Suprapubic skin (tissue), 4 donors: ENCODE data around the gene CTBP2. TPM values are rescaled to one million over a fixed set of nuclear protein-coding genes. Genes with fewer than 3 reads are reported as not detected.

Experiments used
- DNase-seq, 2 donors: peaks; one replicate each; pipeline ENCODE4 v3.0.0-alpha.2; 2019; ENCODE audit warnings: low spot score in 2 of 2
- H3K27ac ChIP-seq: fragments of 200-600 bp; sonication (generic); one replicate; pipeline ENCODE4 v1.5.1; 2019
- H3K27me3 ChIP-seq: fragments of 200-600 bp; sonication (generic); one replicate; pipeline ENCODE4 v1.5.1; 2019
- H3K36me3 ChIP-seq: fragments of 200-600 bp; sonication (generic); one replicate; pipeline ENCODE4 v1.5.1; 2019
- H3K4me1 ChIP-seq: fragments of 200-600 bp; sonication (generic); one replicate; pipeline ENCODE4 v1.5.1; 2019
- H3K4me3 ChIP-seq: fragments of 200-600 bp; sonication (generic); one replicate; pipeline ENCODE4 v1.5.1; 2019; ENCODE audit warnings: mild to moderate bottlenecking
- H3K9me3 ChIP-seq: fragments of 200-600 bp; sonication (generic); one replicate; pipeline ENCODE4 v1.5.1; 2019
- EP300 ChIP-seq: sonication (generic); formaldehyde crosslinking; IDR thresholded peaks from one replicate; pipeline ENCODE4 v1.6.1; 2017; ENCODE audit warnings: antibody characterized with exemption
- POLR2A ChIP-seq, 2 donors: fragments of 450-650 bp; IDR thresholded peaks; one replicate each; pipeline ENCODE4 v1.6.1; 2017; ENCODE audit warnings: antibody characterized with exemption in 2 of 2, mild to moderate bottlenecking in 2 of 2, moderate library complexity in 2 of 2
- POLR2AphosphoS5 ChIP-seq, 3 donors: sonication (generic); formaldehyde crosslinking; IDR thresholded peaks; one replicate each; pipeline ENCODE4 v1.6.1; 2017; ENCODE audit warnings: antibody characterized with exemption in 3 of 3
- WGBS: methylation state at CpG from one replicate; pipeline ENCODE4 v1.1.5; 2018; 5-methylcytosine and 5-hydroxymethylcytosine counted together
- total RNA-seq, 4 donors: library from RNA; depleted of rRNA; stranded (reverse); fragments of >200 nt; gene quantifications; one replicate each; pipeline ENCODE4 v1.1.0, GENCODE V29; 2016
- TF ChIP-seq, protein P1 (sequence below), 2 donors: fragments of 200-600 bp in 1 of 2; fragments of 450-650 bp in 1 of 2; sonication (generic) in 1 of 2; IDR thresholded peaks; one replicate each; pipeline ENCODE4 v1.5.1; 2016 to 2019; ENCODE audit warnings: antibody characterized with exemption in 2 of 2, mild to moderate bottlenecking in 1 of 2, moderate library complexity in 1 of 2

CTBP2 gene
- total RNA-seq, 4 donors from 2014 or later = 19.7 to 45.7 (median 29.4) TPM

DNA sequence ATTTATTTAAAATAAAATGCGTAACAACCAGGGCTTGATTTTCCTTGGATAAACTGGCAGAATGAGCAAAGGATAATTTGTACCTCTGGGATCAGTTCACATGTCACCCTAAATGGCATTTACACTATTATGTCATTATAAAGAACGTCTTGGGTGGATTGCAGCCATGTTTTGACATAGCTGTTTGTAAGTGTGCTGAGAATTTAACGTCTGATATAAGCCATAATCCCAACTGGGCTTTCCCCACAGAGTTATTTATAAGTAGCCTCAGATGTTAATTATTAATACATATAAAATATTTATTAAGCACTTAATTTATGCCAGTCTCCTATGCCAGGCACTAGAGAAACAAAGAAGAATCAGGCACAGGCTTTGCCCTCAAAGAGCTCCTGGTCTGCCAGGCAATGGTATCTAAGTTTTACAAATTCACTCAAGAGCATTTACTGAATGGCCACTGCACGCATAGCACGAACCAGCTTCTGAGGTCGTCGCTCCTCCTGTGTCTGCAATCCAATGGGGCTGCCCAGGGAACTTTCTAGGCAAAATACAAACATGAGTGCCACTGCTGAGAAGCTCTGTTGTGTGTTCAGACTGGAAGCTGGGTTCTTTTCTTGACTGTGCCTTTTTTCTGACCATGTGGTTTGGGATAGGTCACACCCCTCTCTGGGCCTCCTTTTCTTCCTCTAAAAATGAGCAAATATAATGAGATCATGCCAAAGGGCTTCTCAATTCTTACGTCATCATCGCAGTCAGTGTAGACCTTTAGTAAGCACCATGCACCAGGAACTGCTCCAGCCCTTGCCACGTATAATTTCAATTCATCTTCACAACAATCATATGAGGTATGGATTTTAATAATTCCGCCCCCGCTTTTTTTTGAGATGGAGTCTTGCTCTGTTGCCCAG lies 11.3 kb upstream of the CTBP2 start:
- WGBS = 83% methylated on average over 12 of the region's 12 CpGs
- TF ChIP-seq POLR2AphosphoS5 (IDR thresholded peaks at IDR 0.05) (no peak), POLR2A (IDR thresholded peaks at IDR 0.05) (no peak), EP300 (no peak)
- TF ChIP-seq, protein P1, sequence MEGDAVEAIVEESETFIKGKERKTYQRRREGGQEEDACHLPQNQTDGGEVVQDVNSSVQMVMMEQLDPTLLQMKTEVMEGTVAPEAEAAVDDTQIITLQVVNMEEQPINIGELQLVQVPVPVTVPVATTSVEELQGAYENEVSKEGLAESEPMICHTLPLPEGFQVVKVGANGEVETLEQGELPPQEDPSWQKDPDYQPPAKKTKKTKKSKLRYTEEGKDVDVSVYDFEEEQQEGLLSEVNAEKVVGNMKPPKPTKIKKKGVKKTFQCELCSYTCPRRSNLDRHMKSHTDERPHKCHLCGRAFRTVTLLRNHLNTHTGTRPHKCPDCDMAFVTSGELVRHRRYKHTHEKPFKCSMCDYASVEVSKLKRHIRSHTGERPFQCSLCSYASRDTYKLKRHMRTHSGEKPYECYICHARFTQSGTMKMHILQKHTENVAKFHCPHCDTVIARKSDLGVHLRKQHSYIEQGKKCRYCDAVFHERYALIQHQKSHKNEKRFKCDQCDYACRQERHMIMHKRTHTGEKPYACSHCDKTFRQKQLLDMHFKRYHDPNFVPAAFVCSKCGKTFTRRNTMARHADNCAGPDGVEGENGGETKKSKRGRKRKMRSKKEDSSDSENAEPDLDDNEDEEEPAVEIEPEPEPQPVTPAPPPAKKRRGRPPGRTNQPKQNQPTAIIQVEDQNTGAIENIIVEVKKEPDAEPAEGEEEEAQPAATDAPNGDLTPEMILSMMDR (IDR thresholded peaks at IDR 0.05) = no peak
- H3K4me3 ChIP-seq = no peak overlapping the region
- H3K4me1 ChIP-seq = no peaks in the 10 kb centered on the region
- H3K9me3 ChIP-seq = no peaks in the 10 kb centered on the region
- peaks cover 12% of the 10 kb centered on the region for H3K27me3 ChIP-seq
- H3K36me3 ChIP-seq = no peaks in the 10 kb centered on the region
- no peak overlapping the region for H3K27ac ChIP-seq
- no peak for DNase-seq

DNA sequence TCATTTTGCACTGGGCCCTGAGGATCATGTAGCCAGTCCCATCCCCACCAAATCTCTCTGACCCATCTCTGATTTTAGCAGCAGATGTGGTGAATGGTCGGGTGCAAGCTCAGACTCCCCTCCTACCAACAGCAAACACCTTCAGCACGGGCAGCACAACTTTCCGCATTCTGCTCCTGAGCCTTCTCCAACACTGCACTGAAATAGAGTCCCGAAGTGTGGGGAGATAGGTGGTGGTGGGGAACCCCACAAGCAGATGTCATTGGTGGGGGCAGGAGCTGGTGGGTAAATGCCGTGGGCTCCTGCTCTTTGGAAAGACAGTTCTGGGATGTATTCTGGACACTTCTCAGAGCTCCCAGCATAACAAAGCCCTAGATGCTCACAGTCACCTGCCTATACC lies 9.6 kb upstream of the CTBP2 start:
- WGBS = 94% methylated on average over 5 of the region's 5 CpGs
- no peaks in the 10 kb centered on the region for H3K9me3 ChIP-seq

DNA sequence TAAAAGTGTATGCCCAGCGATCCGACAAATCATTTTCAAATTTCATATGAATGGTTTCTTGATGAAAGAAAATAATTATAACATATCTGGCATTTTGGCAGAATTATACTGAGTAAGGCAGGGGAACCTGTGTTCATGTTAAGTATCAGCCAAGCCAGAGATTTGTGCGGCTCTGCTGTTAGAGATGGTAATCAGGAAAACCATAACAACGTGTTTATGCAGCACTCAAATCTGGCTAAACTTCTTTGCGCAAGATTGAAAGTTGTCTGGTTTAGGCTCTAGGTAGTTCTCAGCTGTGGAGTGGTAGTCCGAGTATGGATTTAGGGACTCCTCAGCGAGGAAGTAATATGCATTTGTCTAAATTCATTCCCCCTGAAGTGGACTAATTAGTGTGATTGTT lies 8.9 kb upstream of the CTBP2 start:
- Histone ChIP-seq H3K36me3 (no peaks in the 10 kb centered on the region), H3K4me3 (no peak overlapping the region), H3K27ac (no peak overlapping the region), H3K4me1 (no peaks in the 10 kb centered on the region), H3K27me3 (peaks cover 3% of the 10 kb centered on the region), H3K9me3 (no peaks in the 10 kb centered on the region)
- 65% methylated on average over 7 of the region's 7 CpGs for WGBS
- TF ChIP-seq POLR2AphosphoS5 (IDR thresholded peaks at IDR 0.05) = no peak
- TF ChIP-seq, protein P1 (IDR thresholded peaks at IDR 0.05) = no peak
- no peak for TF ChIP-seq EP300
- TF ChIP-seq POLR2A (IDR thresholded peaks at IDR 0.05) = no peak
- peak in 1 of 2 donors; percentile 18 for DNase-seq

More for the DNA sequence above, 9.6 kb upstream of the CTBP2 start:
- Histone ChIP-seq H3K36me3 (no peaks in the 10 kb centered on the region), H3K4me1 (no peaks in the 10 kb centered on the region), H3K4me3 (no peak overlapping the region), H3K27me3 (peaks cover 9% of the 10 kb centered on the region), H3K27ac (no peak overlapping the region)
- TF ChIP-seq POLR2AphosphoS5 (IDR thresholded peaks at IDR 0.05) = no peak
- TF ChIP-seq, protein P1 (IDR thresholded peaks at IDR 0.05) = no peak
- TF ChIP-seq POLR2A (IDR thresholded peaks at IDR 0.05) = no peak
- no peak for TF ChIP-seq EP300
- DNase-seq = peak in 1 of 2 donors; percentile 32

DNA sequence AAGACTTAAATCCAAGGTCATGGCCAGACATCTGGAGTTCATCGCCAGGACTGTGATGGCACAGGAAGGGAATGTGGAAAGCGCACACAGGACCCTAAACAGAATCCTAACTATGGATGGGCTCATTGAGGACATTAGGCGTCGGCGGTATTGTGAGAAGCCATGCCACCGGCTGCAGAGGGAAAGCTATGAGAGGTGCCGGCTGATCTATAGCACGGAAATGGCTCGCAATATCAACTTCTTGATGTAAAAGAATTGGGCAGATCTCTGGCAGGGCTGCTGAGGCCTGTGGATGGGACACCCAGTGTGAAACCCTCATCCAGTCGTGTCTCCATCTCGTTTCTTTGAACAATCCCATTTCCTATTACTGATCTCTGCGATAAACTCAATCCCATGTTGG lies 6.3 kb upstream of the CTBP2 start:
- peaks cover 9% of the 10 kb centered on the region for H3K4me1 ChIP-seq
- TF ChIP-seq POLR2AphosphoS5 (IDR thresholded peaks at IDR 0.05) = no peak
- no peak for TF ChIP-seq EP300
- TF ChIP-seq, protein P1 (IDR thresholded peaks at IDR 0.05) = no peak
- no peak for TF ChIP-seq POLR2A (IDR thresholded peaks at IDR 0.05)
- H3K9me3 ChIP-seq = no peaks in the 10 kb centered on the region
- H3K27ac ChIP-seq = no peak overlapping the region
- no peaks in the 10 kb centered on the region for H3K36me3 ChIP-seq
- 95% methylated on average over 12 of the region's 12 CpGs for WGBS
- H3K27me3 ChIP-seq = no peaks in the 10 kb centered on the region
- H3K4me3 ChIP-seq = no peak overlapping the region
- peak in 1 of 2 donors; percentile 44 for DNase-seq
